Myocyte (in vitro differentiated cells): ENCODE results near the gene CDC42BPB. TPM values are rescaled to one million over a fixed set of nuclear protein-coding genes. Genes with fewer than 3 reads are reported as not detected.
A peak's percentile ranks its signal among the peaks of the same experiment; 100 is the strongest.
"Not testable (repeated sequence)": the region's sequence is repeated elsewhere in the genome, so short reads cannot be mapped to it uniquely, and the experiment has no call there.

ENCODE experiments used
- DNase-seq: peaks from one replicate; pipeline ENCODE4 v3.0.0-alpha.2; 2012; ENCODE audit warnings: low read depth
- total RNA-seq: library from RNA; depleted of rRNA; stranded (reverse); fragments of >200 nt; gene quantifications from 2 replicates; pipeline ENCODE4 v1.2.3, GENCODE V29; 2014

CDC42BPB gene
- total RNA-seq, 1 donor from 2014 or later, result 63.4 TPM

DNA sequence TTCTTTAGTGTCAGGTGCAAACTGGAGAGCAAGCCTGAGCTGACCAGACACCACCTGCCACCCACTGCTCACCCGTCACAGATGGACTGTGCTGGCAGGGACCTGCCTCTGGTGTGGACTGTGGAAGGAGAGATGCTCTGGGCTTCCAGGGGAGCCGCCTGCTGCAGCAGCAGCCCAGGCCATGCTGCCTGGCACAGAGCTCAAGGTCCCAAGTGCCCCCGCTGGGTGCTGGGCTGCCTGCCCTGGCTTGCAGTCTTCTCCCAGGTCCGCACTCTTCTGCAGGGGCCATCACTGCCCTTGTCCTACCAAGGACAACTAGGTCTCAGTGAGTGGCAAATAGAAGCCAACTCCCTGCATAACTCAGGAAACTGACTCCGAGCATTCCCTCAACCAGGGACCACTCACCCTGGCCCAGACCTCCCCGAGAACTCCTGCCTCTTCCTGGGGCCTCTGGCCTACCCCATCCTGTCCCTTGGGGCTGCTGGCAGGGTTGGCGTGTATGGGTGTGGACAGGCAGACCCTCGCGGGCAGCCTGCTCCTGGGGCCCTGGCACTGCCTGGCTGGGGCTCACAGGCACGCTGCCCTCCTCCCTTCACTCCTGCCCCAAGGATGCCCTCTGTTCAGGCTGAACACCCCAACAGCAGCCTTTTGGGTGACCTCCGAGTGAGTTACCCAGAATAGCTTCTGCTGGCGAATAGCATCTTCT, 125.6 kb downstream of the CDC42BPB start:
- no peak for DNase-seq

DNA sequence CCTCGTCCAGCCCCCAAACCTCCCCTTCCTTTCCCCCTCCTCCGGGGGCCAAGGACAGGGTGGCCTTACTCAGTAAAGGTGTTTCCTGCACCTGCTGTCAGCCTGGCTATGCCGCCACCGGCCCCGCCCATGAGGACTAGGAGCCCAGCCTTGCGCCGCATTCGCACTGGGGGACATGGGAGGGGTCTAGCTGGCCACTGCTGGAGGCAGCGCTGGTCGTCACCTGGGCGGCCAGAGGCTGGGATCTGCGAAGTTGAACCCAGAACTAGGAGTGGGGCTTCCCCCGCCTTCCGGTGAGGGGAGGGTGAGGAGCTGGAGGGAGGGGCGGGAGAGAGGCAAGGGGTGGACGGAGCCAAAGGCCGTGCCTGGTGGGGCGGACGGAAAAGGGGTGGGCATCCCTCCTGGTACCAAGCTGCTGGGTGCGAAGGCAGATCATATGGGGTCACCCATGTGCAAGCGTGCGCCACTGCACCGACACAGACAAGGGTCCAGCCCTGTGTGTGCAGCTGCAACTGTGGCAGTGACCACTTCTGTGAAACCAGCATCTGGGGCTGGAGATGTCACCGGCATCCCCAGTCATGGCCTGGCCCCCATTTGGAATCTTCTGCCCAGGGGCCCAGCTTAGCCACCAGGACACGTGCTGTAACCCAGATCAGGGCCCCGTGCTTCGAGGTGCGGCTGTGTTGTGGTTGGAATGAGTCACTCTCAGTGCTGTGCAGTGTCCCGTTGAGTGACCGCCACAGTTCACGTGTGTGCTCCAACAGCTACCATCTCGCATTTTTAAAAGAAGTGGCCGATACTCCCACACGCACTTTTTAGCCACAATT, 126.4 kb downstream of the CDC42BPB start:
- DNase-seq, result peak; percentile 96

DNA sequence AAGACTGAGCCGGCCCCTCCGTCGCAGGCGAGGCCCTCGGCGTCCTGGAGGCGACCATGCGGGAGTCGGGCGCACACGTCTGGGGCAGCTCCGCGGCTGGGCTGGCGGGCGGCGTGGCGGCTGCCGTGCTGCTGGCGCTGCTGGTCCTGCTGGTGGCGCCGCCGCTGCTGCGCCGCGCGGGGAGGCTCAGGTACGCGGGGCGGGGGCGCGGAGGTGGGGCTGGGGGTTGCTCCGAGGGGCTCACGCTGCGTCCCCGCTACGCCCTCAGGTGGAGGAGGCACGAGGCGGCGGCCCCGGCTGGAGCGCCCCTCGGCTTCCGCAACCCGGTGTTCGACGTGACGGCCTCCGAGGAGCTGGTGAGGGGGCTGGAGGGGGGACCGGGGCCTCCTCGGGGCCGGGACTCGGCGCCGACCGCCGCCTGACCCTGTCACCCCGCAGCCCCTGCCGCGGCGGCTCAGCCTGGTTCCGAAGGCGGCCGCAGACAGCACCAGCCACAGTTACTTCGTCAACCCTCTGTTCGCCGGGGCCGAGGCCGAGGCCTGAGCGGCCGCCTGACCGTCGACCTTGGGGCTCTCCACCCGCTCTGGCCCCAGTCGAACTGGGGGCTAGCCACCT, 127.1 kb downstream of the CDC42BPB start:
- DNase-seq, result no peak

DNA sequence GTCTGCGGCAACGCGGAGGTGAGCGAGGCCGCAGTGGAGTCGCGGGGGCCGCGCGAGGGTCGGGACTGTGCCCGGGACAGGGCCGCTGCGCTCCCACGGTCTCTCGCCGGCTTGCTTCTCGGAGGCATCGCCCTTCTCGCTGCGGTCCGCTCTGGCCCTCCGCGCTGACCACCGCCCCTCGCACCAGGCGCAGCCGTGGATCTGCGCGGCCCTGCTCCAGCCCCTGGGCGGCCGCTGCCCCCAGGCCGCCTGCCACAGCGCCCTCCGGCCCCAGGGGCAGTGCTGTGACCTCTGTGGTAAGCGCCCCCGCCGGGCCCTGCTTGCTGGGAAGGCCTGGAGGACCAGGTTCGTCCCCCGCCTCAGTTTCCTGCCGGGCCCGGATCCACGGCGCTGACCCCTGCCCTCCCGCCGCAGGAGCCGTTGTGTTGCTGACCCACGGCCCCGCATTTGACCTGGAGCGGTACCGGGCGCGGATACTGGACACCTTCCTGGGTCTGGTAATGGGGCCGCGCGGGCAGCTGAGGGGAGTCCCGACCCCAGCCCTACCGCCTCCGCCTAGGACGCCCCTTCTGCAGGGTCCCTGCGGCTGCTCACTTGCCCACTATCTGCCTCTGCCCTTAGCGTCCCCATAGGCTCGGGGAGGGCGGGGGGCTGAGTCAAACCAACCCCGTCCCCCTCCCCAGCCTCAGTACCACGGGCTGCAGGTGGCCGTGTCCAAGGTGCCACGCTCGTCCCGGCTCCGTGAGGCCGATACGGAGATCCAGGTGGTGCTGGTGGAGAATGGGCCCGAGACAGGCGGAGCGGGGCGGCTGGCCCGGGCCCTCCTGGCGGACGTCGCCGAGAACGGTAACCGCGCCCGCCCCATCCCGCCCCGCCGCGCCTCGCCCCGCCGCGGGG, 127.9 kb downstream of the CDC42BPB start:
- DNase-seq, result no peak

DNA sequence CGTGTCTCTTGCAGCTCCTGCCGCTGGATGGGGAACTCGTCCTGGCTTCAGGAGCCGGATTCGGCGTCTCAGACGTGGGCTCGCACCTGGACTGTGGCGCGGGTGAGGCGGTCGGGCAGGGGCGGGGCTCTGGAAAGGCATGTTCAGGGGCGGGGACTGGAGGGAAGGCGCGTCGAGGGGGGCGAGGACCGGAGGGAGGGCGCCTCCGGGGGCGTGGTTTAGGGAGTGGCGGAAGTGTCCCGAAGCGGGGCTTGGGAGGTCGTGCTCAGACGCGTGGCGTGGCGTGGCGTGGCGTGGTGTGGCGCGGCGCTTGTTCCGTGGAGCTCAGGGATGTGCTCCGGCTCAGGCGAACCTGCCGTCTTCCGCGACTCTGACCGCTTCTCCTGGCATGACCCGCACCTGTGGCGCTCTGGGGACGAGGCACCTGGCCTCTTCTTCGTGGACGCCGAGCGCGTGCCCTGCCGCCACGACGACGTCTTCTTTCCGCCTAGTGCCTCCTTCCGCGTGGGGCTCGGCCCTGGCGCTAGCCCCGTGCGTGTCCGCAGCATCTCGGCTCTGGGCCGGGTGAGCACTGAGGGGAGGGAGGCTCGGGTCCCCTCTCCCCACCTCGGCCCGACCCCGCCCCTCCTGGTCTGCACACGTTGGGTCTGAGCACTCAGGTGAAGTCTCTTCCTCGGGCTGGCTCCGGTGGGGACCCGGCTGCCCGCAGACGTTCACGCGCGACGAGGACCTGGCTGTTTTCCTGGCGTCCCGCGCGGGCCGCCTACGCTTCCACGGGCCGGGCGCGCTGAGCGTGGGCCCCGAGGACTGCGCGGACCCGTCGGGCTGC, 128.7 kb downstream of the CDC42BPB start:
- DNase-seq, result no peak

DNA sequence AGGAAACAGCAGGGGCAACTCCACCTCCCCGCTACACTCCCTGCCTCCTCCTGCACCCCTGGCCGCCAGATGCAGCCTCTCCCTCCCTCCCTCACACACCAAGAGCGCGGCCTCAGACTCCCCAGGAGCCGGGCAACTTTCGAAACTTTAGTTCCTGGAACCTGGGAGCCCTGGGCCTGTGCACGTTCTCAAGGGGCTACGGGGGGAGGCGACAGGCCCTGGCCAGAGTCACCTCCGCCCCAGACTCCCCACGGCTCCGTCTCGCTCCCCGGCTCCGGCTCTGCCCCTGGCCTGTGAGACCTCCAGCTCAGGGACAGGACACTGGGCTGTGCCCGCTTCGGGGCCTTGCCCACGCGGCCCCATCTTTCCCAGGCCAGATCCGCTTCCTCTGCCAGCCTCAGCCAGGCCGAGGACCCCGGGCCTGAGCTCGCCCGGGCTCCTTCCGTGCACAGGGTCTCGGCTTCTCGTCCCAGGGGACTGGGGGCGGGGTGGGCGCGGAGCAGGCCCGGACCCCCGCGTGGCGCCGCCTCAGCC, 129.4 kb downstream of the CDC42BPB start:
- no peak for DNase-seq

DNA sequence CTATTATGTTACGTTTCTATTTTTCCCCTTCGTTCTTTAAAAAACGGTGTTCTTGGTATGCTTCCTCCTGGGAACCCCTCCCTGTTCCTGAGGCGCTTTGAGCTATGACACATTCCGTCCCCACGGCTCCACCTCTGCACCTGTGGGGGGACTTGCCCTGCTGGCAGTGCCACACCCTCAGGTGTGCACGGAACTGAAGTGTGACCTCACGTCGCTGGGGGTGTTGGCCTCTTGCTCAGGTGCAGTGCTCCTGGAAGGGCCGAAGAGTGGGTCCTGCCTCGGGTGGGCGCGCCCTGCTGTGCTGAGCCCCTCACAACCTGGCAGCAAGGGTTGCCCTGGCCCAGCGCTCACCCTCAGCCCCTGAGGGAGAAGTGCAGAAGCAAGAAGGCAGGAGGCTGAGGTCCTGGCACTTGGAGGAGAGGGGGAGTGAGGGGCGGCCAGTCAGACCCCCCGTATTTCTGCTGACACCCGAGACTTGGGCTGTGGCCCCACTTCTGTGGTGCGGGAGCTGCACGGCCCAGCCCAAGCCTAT, 129.9 kb downstream of the CDC42BPB start:
- no peak for DNase-seq

DNA sequence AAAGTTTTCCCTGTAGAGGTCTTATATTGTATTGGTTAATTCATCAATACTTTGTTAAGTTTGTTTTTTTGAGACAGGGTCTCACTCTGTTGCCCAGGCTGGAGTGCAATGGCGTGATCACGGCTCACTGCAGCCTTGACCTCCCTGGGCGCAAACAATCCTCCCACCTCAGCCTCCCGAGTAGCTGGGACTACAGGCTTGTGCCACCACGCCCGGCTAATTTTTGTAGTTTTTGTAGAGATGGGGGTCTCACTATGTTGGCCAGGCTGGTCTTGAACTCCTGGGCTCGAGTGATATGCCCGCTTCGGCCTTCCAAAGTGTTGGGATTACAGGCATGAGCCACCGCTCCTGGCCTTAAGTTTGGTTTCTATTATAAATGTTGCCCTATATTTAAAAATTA, 130.5 kb downstream of the CDC42BPB start:
- not testable (repeated sequence) for DNase-seq

DNA sequence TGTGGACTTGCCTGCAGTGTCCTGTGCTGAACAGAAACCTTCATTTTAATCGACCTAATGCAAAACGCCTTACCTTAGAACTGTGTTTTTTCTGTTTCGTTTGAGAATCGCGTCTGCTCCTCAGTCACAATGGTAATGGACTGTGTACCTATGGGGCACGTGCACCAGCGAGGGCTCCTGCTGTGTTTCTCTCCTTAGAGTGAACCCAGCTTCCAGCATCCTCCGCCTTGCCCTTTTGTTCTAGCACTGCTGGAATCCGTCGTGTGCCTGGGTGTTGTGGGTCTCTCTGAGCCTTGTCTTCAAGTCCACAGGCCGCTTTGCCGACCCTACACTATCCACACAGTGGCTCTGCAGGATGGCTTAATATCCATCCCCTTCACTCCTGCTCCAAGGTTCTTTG, 131.2 kb downstream of the CDC42BPB start:
- no peak for DNase-seq

DNA sequence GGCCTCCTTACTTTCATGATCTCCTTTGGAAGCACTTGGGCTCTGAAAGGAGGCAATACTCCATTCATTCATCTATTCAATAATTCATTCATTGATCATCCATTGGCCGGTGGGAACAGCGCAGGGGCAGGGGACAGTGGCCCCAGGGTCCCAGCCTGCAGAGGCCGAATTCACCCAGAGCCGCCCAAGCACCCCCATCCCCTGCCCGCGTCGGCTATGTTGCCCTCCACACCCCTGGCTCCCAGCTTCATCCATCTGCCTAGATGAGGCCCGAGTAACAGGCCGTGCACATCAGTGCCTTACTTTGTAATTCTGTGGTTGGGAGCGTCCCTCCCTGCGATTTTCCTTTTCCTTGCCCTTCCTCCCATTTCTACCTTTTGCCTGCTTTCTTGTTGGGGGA, 131.7 kb downstream of the CDC42BPB start:
- DNase-seq, result no peak

DNA sequence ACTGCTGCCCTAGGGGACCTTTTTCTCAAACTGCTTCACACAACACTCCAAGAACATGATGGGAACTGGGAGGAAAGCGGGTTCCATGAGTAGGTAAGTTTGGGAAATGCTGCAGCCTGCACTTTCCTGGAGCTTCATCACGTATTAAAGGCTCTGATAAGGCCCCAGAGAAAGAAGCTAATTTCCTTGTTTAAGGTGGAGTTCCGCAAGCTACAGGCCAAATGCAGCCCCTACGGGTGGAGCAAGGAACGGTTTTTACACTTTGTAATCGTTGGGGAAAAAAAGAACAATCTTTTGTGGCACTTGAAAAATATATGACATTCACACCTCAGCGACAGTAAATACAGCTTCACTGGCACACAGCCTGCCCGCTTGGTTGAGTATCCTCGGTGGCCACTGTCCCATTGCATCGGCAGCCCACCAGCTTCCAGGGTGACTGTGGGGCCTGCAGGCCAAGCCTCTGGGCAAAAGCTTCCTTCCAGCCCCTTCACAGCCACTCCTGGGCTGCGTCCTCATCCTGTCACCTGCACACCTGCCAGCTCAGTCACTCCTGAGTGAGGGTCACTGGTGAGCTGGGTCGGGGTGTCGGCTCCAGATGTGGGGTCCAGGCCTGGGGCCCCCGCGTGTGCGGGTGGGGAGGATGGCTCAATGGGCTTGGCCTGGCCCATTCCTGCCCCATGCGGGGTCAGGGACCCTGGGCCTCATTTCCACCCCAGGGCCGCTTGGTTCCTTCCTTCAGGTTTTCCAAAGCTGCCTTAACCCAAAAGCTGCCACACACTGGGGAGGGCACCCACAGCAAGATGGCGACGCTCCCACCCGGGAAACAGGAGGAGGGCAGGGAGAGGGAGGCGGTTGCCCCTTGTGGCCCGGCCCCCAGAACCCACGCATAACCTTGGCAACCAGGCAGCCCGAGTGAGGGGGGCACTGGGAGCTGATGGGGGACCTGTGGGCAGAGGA, 132.4 kb downstream of the CDC42BPB start:
- DNase-seq, result no peak

DNA sequence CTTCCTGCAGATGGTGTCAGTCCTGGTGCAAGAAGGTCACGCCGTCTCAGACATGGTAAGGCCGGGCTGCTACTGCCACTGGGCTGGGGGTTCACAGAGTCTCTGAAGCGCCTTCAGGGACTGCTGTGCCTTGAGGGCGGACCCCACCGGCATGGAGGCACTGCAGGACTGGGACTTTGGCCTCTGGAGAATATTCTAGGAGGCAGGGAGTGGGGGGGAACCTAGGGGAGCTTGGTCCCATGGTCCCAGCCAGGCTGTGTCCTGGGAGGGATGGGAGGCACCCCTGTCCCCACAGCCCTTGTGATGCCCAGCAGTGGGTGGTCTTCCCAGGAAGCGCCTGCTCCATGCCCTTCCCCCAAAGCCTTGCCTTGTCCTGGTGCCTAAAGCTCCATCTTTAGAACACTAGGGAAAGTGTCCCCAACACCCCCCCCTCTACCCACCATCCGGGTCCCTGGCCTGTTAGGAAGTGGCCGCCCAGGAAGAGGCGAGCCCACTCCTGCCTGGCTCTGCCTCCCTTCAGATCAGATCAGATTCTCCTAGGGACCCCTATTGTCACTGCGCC, 133.3 kb downstream of the CDC42BPB start:
- no peak for DNase-seq

DNA sequence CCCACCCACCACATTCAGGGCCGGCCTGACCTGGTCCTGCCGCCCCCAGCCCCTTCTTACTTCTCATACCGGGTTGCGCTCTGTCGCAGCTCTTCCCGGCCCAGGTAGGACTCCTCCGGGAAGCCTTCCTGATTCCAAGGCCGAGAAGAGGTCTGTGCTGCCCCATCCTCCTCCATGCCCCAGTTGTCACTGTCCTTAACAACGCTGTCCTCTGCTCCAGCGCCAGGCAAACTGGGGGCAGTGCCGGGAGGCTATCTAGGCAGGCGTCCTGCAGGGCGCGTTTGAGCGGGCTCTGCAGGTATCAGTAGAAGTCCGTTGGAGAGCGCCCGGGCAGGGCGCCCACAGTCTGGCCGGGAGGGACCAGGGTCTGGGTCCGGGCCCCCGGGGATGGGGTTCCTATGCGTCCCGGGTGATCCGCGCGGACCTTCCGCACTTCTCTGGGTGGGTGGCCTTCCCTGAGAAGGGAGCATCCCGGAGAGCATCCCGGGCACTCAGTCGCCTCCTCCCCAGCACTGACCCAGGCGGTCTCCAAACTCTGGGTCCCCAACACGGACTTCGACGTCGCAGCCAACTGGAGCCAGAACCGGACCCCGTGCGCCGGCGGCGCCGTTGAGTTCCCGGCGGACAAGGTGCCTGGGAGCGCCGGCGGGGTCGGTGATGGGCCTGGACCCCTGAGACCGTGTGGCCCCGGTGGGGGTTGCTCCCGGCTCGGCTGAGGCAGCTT, 134.0 kb downstream of the CDC42BPB start:
- no peak for DNase-seq

DNA sequence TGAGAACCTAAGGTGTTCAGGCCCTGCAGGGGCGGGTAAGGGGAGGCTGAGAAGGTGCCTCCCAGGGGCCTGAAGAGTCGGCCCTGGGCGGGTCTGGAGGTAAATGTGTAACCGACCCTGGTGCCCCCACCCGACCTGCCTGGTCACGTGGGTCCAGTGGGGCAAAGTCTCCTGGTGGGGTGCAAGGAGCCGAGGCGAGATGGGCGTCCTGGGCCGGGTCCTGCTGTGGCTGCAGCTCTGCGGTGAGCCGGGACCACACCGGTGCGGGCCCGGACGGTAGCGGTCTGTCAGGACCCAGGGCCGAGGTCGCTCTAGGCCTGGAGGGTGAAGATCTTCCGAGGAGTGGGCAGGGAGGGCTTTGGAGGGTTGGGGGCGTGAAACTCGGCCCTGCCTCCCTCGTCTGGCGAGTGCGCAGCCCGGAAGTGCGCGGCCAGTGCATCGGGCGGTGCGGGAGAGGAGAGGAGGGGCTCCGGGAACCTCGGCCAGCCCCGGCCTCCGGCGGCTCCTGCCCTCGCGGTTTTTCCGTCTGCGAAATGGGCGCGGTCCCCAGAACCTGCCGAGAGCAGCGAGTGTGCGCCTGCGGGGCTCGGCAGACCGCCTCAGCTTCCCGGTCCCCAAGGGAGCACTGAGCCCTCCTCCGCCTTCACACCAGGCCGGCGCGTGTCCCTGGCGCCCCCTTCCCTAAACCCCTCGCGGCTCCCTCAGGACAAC, 134.7 kb downstream of the CDC42BPB start, which contains the start of gene AMN:
Gene AMN (plus strand): TSS at position 174 of the 711 bp plus-strand sequence. CDS start 26 bp downstream, at position 200.
- DNase-seq, result no peak

DNA sequence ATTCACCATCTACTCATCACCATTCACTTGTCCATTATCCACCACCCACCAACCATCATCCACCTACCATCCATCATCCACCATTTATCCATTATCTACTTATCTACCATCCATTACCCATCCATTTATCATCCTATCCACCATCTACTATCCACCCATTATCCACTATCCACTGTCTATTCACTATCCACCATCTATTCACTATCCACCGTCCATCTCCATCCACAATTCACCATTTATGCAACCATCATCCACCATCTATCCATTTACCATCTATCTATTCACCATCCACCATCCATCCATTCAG, 136.4 kb downstream of the CDC42BPB start:
- no peak for DNase-seq

DNA sequence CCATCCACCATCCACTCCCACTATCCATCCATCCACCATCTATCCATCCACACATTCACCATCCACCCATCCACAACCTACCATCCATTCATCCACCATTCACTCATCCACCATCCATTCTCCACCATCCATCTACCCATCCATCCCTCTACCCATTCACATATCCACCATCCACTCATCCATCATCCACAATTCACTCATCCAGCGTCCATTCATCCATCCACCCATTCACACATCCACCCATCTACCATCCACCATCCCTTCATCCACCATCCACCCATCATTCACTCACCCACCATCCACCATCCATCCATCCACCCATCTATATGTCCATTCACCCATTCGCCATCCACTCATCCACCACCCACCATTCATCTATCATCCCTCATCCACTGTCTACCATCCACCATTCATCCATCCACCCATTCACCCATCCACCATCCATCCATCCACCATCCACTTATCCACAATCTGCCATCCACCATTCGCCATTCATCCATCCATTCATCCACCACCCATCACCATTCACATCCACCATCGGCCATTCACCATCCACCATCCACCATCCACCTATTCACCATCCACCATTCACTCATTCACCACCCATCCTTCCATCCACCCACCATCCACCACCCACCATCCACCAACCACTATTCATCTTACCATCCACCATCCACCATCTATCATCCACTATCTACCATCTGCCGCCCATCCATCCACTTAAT, 136.9 kb downstream of the CDC42BPB start:
- DNase-seq, result no peak
